ENCODE measurements around the gene NCBP2L. TPM values are rescaled to one million over a fixed set of nuclear protein-coding genes. Genes with fewer than 3 reads are reported as not detected.

Gene NCBP2L
- total RNA-seq, 1 experiment from 2014 or later = 0.20 TPM

DNA sequence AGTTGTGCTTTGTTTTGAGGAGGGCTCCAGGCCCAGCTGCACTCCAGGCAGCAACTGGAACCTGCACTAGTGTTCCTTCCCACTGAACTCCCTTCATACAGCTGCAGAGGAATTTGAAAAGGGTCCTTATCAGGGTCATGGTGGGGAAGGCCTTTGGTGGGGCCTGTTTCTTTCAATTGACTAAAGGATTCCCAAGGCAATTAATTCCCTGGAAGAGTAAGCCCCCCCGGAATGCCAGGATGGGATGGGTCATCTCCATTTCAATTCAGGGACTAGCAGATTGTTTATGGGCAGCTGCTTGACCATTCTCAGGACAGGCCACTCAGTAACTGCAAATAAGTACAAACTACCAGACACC, 47.3 kb upstream of the NCBP2L start (continued):
- TF ChIP-seq, protein P1, sequence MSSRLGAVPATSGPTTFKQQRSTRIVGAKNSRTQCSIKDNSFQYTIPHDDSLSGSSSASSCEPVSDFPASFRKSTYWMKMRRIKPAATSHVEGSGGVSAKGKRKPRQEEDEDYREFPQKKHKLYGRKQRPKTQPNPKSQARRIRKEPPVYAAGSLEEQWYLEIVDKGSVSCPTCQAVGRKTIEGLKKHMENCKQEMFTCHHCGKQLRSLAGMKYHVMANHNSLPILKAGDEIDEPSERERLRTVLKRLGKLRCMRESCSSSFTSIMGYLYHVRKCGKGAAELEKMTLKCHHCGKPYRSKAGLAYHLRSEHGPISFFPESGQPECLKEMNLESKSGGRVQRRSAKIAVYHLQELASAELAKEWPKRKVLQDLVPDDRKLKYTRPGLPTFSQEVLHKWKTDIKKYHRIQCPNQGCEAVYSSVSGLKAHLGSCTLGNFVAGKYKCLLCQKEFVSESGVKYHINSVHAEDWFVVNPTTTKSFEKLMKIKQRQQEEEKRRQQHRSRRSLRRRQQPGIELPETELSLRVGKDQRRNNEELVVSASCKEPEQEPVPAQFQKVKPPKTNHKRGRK (CRISPR knock-in tag; IDR thresholded peaks at IDR 0.05; ENCODE audit: borderline replicate concordance) = no peak
- TF ChIP-seq, protein P2, sequence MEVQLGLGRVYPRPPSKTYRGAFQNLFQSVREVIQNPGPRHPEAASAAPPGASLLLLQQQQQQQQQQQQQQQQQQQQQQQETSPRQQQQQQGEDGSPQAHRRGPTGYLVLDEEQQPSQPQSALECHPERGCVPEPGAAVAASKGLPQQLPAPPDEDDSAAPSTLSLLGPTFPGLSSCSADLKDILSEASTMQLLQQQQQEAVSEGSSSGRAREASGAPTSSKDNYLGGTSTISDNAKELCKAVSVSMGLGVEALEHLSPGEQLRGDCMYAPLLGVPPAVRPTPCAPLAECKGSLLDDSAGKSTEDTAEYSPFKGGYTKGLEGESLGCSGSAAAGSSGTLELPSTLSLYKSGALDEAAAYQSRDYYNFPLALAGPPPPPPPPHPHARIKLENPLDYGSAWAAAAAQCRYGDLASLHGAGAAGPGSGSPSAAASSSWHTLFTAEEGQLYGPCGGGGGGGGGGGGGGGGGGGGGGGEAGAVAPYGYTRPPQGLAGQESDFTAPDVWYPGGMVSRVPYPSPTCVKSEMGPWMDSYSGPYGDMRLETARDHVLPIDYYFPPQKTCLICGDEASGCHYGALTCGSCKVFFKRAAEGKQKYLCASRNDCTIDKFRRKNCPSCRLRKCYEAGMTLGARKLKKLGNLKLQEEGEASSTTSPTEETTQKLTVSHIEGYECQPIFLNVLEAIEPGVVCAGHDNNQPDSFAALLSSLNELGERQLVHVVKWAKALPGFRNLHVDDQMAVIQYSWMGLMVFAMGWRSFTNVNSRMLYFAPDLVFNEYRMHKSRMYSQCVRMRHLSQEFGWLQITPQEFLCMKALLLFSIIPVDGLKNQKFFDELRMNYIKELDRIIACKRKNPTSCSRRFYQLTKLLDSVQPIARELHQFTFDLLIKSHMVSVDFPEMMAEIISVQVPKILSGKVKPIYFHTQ (CRISPR knock-in tag; IDR thresholded peaks at IDR 0.05) = no peak
- TF ChIP-seq CDX4 (CRISPR knock-in tag; IDR thresholded peaks at IDR 0.05; ENCODE audit: borderline replicate concordance) = no peak
- TF ChIP-seq, protein P3, sequence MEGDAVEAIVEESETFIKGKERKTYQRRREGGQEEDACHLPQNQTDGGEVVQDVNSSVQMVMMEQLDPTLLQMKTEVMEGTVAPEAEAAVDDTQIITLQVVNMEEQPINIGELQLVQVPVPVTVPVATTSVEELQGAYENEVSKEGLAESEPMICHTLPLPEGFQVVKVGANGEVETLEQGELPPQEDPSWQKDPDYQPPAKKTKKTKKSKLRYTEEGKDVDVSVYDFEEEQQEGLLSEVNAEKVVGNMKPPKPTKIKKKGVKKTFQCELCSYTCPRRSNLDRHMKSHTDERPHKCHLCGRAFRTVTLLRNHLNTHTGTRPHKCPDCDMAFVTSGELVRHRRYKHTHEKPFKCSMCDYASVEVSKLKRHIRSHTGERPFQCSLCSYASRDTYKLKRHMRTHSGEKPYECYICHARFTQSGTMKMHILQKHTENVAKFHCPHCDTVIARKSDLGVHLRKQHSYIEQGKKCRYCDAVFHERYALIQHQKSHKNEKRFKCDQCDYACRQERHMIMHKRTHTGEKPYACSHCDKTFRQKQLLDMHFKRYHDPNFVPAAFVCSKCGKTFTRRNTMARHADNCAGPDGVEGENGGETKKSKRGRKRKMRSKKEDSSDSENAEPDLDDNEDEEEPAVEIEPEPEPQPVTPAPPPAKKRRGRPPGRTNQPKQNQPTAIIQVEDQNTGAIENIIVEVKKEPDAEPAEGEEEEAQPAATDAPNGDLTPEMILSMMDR (IDR thresholded peaks at IDR 0.05) = no peak
- no peak for TF ChIP-seq GABPB1 (CRISPR knock-in tag; IDR thresholded peaks at IDR 0.05)
- no peak for TF ChIP-seq OVOL2 (CRISPR knock-in tag; IDR thresholded peaks at IDR 0.05; ENCODE audit: borderline replicate concordance)
- TF ChIP-seq FOXK1 (CRISPR knock-in tag; IDR thresholded peaks at IDR 0.05) = no peak
- TF ChIP-seq CREB1 (CRISPR knock-in tag; IDR thresholded peaks at IDR 0.05) = no peak
- TF ChIP-seq E2F4 (CRISPR knock-in tag; IDR thresholded peaks at IDR 0.05; ENCODE audit: borderline replicate concordance, low read depth) = no peak

- Mint-ChIP-seq H3K9me3 (no peaks in the 10 kb centered on the region), H3K36me3 (no peaks in the 10 kb centered on the region), H3K27me3 (ENCODE audit: low read depth) (no peaks in the 10 kb centered on the region), H3K4me1 (peaks cover 48% of the 10 kb centered on the region), H3K4me3 (no peak overlapping the region), H3K27ac (peak overlapping the region; percentile 60; the same call in 1 of the 2 replicates)
- CTCF ChIA-PET = interaction anchor here (0.6 to 4.2 kb wide), 9 partner anchors 10 to 76 kb away, joined by 3 to 49 read pairs (median 7); partner anchors contain the start of genes NCBP2L and TSC22D3
- POLR2A ChIA-PET = interaction anchor here (0.5 to 2.6 kb wide), 7 partner anchors 11 to 406 kb away, joined by 3 to 27 read pairs (median 4); partner anchors contain the start of genes PRPS1 and TSC22D3
- DNase-seq (ENCODE audit: low spot score) (no peak), ATAC-seq (no peak)
- TF ChIP-seq NR1H2 (CRISPR knock-in tag; IDR thresholded peaks at IDR 0.05) = no peak
- no peak for TF ChIP-seq ZNF416 (CRISPR knock-in tag; IDR thresholded peaks at IDR 0.05)
- no peak for TF ChIP-seq ATF3 (CRISPR knock-in tag; conservative IDR thresholded peaks at IDR 0.05)
- no peak for TF ChIP-seq IRF2 (CRISPR knock-in tag; IDR thresholded peaks at IDR 0.05; ENCODE audit: borderline replicate concordance, low read depth)
- TF ChIP-seq, protein P4, sequence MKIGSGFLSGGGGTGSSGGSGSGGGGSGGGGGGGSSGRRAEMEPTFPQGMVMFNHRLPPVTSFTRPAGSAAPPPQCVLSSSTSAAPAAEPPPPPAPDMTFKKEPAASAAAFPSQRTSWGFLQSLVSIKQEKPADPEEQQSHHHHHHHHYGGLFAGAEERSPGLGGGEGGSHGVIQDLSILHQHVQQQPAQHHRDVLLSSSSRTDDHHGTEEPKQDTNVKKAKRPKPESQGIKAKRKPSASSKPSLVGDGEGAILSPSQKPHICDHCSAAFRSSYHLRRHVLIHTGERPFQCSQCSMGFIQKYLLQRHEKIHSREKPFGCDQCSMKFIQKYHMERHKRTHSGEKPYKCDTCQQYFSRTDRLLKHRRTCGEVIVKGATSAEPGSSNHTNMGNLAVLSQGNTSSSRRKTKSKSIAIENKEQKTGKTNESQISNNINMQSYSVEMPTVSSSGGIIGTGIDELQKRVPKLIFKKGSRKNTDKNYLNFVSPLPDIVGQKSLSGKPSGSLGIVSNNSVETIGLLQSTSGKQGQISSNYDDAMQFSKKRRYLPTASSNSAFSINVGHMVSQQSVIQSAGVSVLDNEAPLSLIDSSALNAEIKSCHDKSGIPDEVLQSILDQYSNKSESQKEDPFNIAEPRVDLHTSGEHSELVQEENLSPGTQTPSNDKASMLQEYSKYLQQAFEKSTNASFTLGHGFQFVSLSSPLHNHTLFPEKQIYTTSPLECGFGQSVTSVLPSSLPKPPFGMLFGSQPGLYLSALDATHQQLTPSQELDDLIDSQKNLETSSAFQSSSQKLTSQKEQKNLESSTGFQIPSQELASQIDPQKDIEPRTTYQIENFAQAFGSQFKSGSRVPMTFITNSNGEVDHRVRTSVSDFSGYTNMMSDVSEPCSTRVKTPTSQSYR (CRISPR knock-in tag; IDR thresholded peaks at IDR 0.05) = no peak
- TF ChIP-seq ETV6 (CRISPR knock-in tag; IDR thresholded peaks at IDR 0.05) = no peak
- TF ChIP-seq ERG (CRISPR knock-in tag; IDR thresholded peaks at IDR 0.05) = no peak
- no peak for TF ChIP-seq OVOL2 (CRISPR knock-in tag; IDR thresholded peaks at IDR 0.05; ENCODE audit: borderline replicate concordance)
- no peak for TF ChIP-seq E2F4 (CRISPR knock-in tag; IDR thresholded peaks at IDR 0.05; ENCODE audit: borderline replicate concordance, low read depth)
- no peak for TF ChIP-seq SMAD3 (CRISPR knock-in tag; IDR thresholded peaks at IDR 0.05; ENCODE audit: borderline replicate concordance)
Measured at GRCh38 chrX:107730991-107731766, 46.4 kb upstream of the NCBP2L start.
